IPS-18c (cell line): ENCODE results near the gene DCAF15.

Experiments used
- H3K4me3 ChIP-seq: 2 replicates; pipeline ENCODE4 v1.7.0; 2013; ENCODE audit warnings: low read depth, mild to moderate bottlenecking, low read length, moderate library complexity; ENCODE audit not compliant: insufficient read depth
- H3K9me3 ChIP-seq: one replicate; pipeline ENCODE4 v1.6.1; 2013; ENCODE audit warnings: mild to moderate bottlenecking, low read length, moderate library complexity; ENCODE audit not compliant: control insufficient read depth, insufficient read depth

Gene DCAF15

GRCh38 chr19:13951799-13952153 is 533 bp upstream of the DCAF15 start:
- Histone ChIP-seq H3K9me3 (no peaks in the 10 kb centered on the region), H3K4me3 (peak overlapping the region; percentile 56)

GRCh38 chr19:13952931-13953531 is 722 bp downstream of the DCAF15 start:
- Histone ChIP-seq H3K9me3 (no peaks in the 10 kb centered on the region), H3K4me3 (peak overlapping the region; percentile 80)

GRCh38 chr19:13954185-13954584 is 1.9 kb downstream of the DCAF15 start:
- H3K9me3 ChIP-seq = no peaks in the 10 kb centered on the region
- no peak overlapping the region for H3K4me3 ChIP-seq

GRCh38 chr19:13955662-13956364 is 3.5 kb downstream of the DCAF15 start:
- H3K4me3 ChIP-seq = no peak overlapping the region
- H3K9me3 ChIP-seq = no peaks in the 10 kb centered on the region

GRCh38 chr19:13956365-13956744 is 4.0 kb downstream of the DCAF15 start:
- Histone ChIP-seq H3K4me3 (no peak overlapping the region), H3K9me3 (no peaks in the 10 kb centered on the region)

GRCh38 chr19:13957051-13957450 is 4.7 kb downstream of the DCAF15 start:
- H3K9me3 ChIP-seq = no peaks in the 10 kb centered on the region

GRCh38 chr19:13958043-13958442 is 5.7 kb downstream of the DCAF15 start:
- no peaks in the 10 kb centered on the region for H3K9me3 ChIP-seq
- H3K4me3 ChIP-seq = no peak overlapping the region

More at GRCh38 chr19:13957051-13957450, 4.7 kb downstream of the DCAF15 start:
- no peak overlapping the region for H3K4me3 ChIP-seq

- no peak overlapping the region for H3K4me3 ChIP-seq
- H3K9me3 ChIP-seq = no peaks in the 10 kb centered on the region
Measured at GRCh38 chr19:13959141-13959961, 7.0 kb downstream of the DCAF15 start.

- no peaks in the 10 kb centered on the region for H3K9me3 ChIP-seq
- H3K4me3 ChIP-seq = no peak overlapping the region
Measured at GRCh38 chr19:13959962-13960862, 7.9 kb downstream of the DCAF15 start.

- Histone ChIP-seq H3K9me3 (no peaks in the 10 kb centered on the region), H3K4me3 (no peak overlapping the region)
Measured at GRCh38 chr19:13960863-13961784, 8.8 kb downstream of the DCAF15 start.

GRCh38 chr19:13961826-13962698 is 9.8 kb downstream of the DCAF15 start:
- H3K9me3 ChIP-seq = no peaks in the 10 kb centered on the region
- peak overlapping the region; percentile 51 for H3K4me3 ChIP-seq

- peak overlapping the region; percentile 51 for H3K4me3 ChIP-seq
- no peaks in the 10 kb centered on the region for H3K9me3 ChIP-seq
Measured at GRCh38 chr19:13962699-13963602, 10.6 kb downstream of the DCAF15 start.

- Histone ChIP-seq H3K9me3 (no peaks in the 10 kb centered on the region), H3K4me3 (peak overlapping the region; percentile 51; the same call in 1 of the 2 replicates)
Measured at GRCh38 chr19:13963603-13964105, 11.3 kb downstream of the DCAF15 start.

GRCh38 chr19:13964776-13965175 is 12.5 kb downstream of the DCAF15 start:
- no peak overlapping the region for H3K4me3 ChIP-seq
- no peaks in the 10 kb centered on the region for H3K9me3 ChIP-seq
